OCI-LY3 (cell line): ENCODE results near the gene FHL2.

Experiments used
- H2AFZ ChIP-seq: fragments of 200-600, 300-600 bp; shearing (Covaris generic); 2 replicates; pipeline ENCODE4 v1.6.0; 2014; ENCODE audit warnings: antibody characterized with exemption, low read depth, low read length
- H3K27ac ChIP-seq: fragments of 200-600, 300-600 bp; sonication (generic); 2 replicates; pipeline ENCODE4 v1.5.1; 2014; ENCODE audit warnings: mild to moderate bottlenecking, low read length, moderate library complexity, mixed read lengths
- H3K27me3 ChIP-seq: fragments of 200-600, 300-600 bp; sonication (generic); 2 replicates; pipeline ENCODE4 v1.6.1; 2014; ENCODE audit warnings: low read depth, low read length, mixed read lengths
- H3K36me3 ChIP-seq: fragments of 200-600, 300-600 bp; sonication (generic); replicated peaks from 2 replicates; pipeline ENCODE3; 2014; ENCODE audit warnings: low read depth, low read length, mixed read lengths
- H3K4me1 ChIP-seq: fragments of 300-600, 200-600 bp; sonication (generic); 2 replicates; pipeline ENCODE4 v1.6.1; 2014; ENCODE audit warnings: low read length, mixed read lengths
- H3K4me2 ChIP-seq: fragments of 200-600, 300-600 bp; sonication (generic); 2 replicates; pipeline ENCODE4 v1.6.1; 2014; ENCODE audit warnings: low read length, mixed read lengths
- H3K4me3 ChIP-seq: fragments of 300-600, 200-600 bp; sonication (generic); 2 replicates; pipeline ENCODE4 v1.5.1; 2014; ENCODE audit warnings: antibody characterized with exemption, mild to moderate bottlenecking, low read length, moderate library complexity
- H3K79me2 ChIP-seq: fragments of 300-600, 200-600 bp; shearing (Covaris generic); 2 replicates; pipeline ENCODE4 v1.6.1; 2014; ENCODE audit warnings: mild to moderate bottlenecking, low read length, mixed read lengths
- H3K9ac ChIP-seq: fragments of 300-600, 200-600 bp; shearing (Covaris generic); 2 replicates; pipeline ENCODE4 v1.6.0; 2014; ENCODE audit warnings: mild to moderate bottlenecking, low read length, moderate library complexity
- H3K9me3 ChIP-seq: fragments of 200-600, 300-600 bp; shearing (Covaris generic); 2 replicates; pipeline ENCODE4 v1.6.1; 2014; ENCODE audit warnings: low read length, mixed read lengths; ENCODE audit not compliant: insufficient read depth
- H4K20me1 ChIP-seq: fragments of 200-600, 300-600 bp; sonication (generic); 2 replicates; pipeline ENCODE4 v1.6.1; 2016; ENCODE audit warnings: low read length, mixed read lengths; ENCODE audit not compliant: insufficient read depth
- CTCF ChIP-seq: fragments of 200-600, 300-600 bp; sonication (generic); IDR thresholded peaks from 2 replicates; pipeline ENCODE4 v1.5.1; 2014; ENCODE audit warnings: antibody characterized with exemption, low read length, low read depth
- EZH2phosphoT487 ChIP-seq: fragments of 200-600 bp; shearing (Covaris generic); IDR thresholded peaks from 2 replicates; pipeline ENCODE4 v1.6.1; 2018; ENCODE audit warnings: antibody characterized with exemption, mixed run types, low read depth

Gene FHL2

GRCh38 chr2:105369777-105370690 is 28.8 kb downstream of the FHL2 start:
- H3K4me2 ChIP-seq, result peak overlapping the region; percentile 77
- H3K27me3 ChIP-seq, result 0 out of 2 replicates have a peak, but pooled peaks cover 5% of the 10 kb centered on the region
- no peaks in the 10 kb centered on the region for H3K79me2 ChIP-seq
- no peaks in the 10 kb centered on the region for H3K9me3 ChIP-seq
- H3K9ac ChIP-seq, result peak overlapping the region; percentile 52
- peak overlapping the region; percentile 79 for H3K4me3 ChIP-seq
- no peak overlapping the region for H3K27ac ChIP-seq
- TF ChIP-seq CTCF (peak; percentile 82), EZH2phosphoT487 (no peak)
- H3K4me1 ChIP-seq, result peaks cover 6% of the 10 kb centered on the region
- no peaks in the 10 kb centered on the region for H3K36me3 ChIP-seq
- H2AFZ ChIP-seq, result peak overlapping the region; percentile 86
- no peaks in the 10 kb centered on the region for H4K20me1 ChIP-seq

- Histone ChIP-seq H3K27me3 (0 out of 2 replicates have a peak, but pooled peaks cover 5% of the 10 kb centered on the region), H3K9ac (no peak overlapping the region), H3K4me2 (no peak overlapping the region), H3K79me2 (no peaks in the 10 kb centered on the region), H4K20me1 (no peaks in the 10 kb centered on the region), H2AFZ (no peak overlapping the region), H3K9me3 (no peaks in the 10 kb centered on the region), H3K27ac (no peak overlapping the region), H3K36me3 (no peaks in the 10 kb centered on the region), H3K4me3 (no peak overlapping the region), H3K4me1 (peaks cover 6% of the 10 kb centered on the region)
- no peak for TF ChIP-seq EZH2phosphoT487
- no peak for TF ChIP-seq CTCF
Observed at GRCh38 chr2:105368759-105369408, 30.0 kb downstream of the FHL2 start.

GRCh38 chr2:105365206-105365605 is 33.6 kb downstream of the FHL2 start:
- no peaks in the 10 kb centered on the region for H4K20me1 ChIP-seq
- no peak for TF ChIP-seq EZH2phosphoT487
- no peak for TF ChIP-seq CTCF
- H3K79me2 ChIP-seq, result no peaks in the 10 kb centered on the region
- H3K9me3 ChIP-seq, result no peaks in the 10 kb centered on the region
- H3K27ac ChIP-seq, result no peak overlapping the region
- H3K4me3 ChIP-seq, result no peak overlapping the region
- no peak overlapping the region for H2AFZ ChIP-seq
- peaks cover 2% of the 10 kb centered on the region; the same call in 1 of the 2 replicates for H3K4me1 ChIP-seq
- peaks cover 8% of the 10 kb centered on the region for H3K36me3 ChIP-seq
- H3K9ac ChIP-seq, result no peak overlapping the region
- no peak overlapping the region for H3K4me2 ChIP-seq
- 0 out of 2 replicates have a peak, but pooled peaks cover 5% of the 10 kb centered on the region for H3K27me3 ChIP-seq

GRCh38 chr2:105364436-105365139 is 34.3 kb downstream of the FHL2 start:
- no peak overlapping the region for H2AFZ ChIP-seq
- TF ChIP-seq CTCF, result no peak
- TF ChIP-seq EZH2phosphoT487, result no peak
- H3K27me3 ChIP-seq, result 0 out of 2 replicates have a peak, but pooled peaks cover 5% of the 10 kb centered on the region

More at GRCh38 chr2:105364436-105365139, 34.3 kb downstream of the FHL2 start:
- H3K9me3 ChIP-seq, result no peaks in the 10 kb centered on the region
- no peaks in the 10 kb centered on the region for H3K79me2 ChIP-seq
- H3K27ac ChIP-seq, result no peak overlapping the region
- no peak overlapping the region for H3K9ac ChIP-seq
- H3K4me1 ChIP-seq, result peaks cover 1% of the 10 kb centered on the region; the same call in 1 of the 2 replicates
- peaks cover 11% of the 10 kb centered on the region for H3K36me3 ChIP-seq
- H4K20me1 ChIP-seq, result no peaks in the 10 kb centered on the region
- H3K4me2 ChIP-seq, result no peak overlapping the region
- no peak overlapping the region for H3K4me3 ChIP-seq
